Endothelial cell of umbilical vein (primary cell): ENCODE results near the gene TMEM273. TPM values are rescaled to one million over a fixed set of nuclear protein-coding genes. Genes with fewer than 3 reads are reported as not detected.

Source experiments
- BruUV-seq: library from RNA; stranded (reverse); fragments of 400-500 nt; replicated peaks from 2 replicates; lab custom pipeline; 2021; lab: Mats Ljungman, UMichigan
- CTCF ChIA-PET: fragments of 300-600, 350-600 bp; sonication (Branson Sonifier 250); formaldehyde crosslinking; loops from one replicate; lab custom pipeline; 2021; ENCODE audit warnings: antibody characterized with exemption, inconsistent platforms; lab: Charles Lee
- POLR2A ChIA-PET: fragments of 300-600, 350-600 bp; sonication (Branson Sonifier 250); formaldehyde crosslinking; loops from one replicate; lab custom pipeline; 2021; ENCODE audit warnings: antibody characterized with exemption, inconsistent platforms; lab: Charles Lee
- DNase-seq: peaks from one replicate; pipeline ENCODE4 v3.0.0-alpha.2; 2011; ENCODE audit warnings: low read depth, low spot score
- FAIRE-seq: peaks from 2 replicates; lab custom pipeline; 2011; peaks lifted over from hg19 to GRCh38; lab: Jason Lieb, UNC
- H2AFZ ChIP-seq: 2 replicates; pipeline ENCODE4 v1.6.0; 2012; ENCODE audit warnings: low read depth, low read length, control low read depth, inconsistent platforms
- H3K27ac ChIP-seq: 2 replicates; pipeline ENCODE4 v1.5.1; 2011; ENCODE audit warnings: low read depth, mild to moderate bottlenecking, control low read depth, low read length, moderate library complexity; ENCODE audit not compliant: insufficient read depth
- H3K27me3 ChIP-seq, 2 experiments: 2 replicates each; pipeline versions ENCODE4 v1.6.0 to v1.6.1; 2011; ENCODE audit warnings: low read length in 2 of 2, mixed read lengths in 1 of 2; ENCODE audit not compliant: control insufficient read depth in 2 of 2, insufficient read depth in 2 of 2
- H3K36me3 ChIP-seq, 2 experiments: 2 replicates in 1 of 2; 3 replicates in 1 of 2; pipeline ENCODE4 v1.5.1; 2011; ENCODE audit warnings: low read length in 2 of 2, mild to moderate bottlenecking in 1 of 2, moderate library complexity in 1 of 2; ENCODE audit not compliant: control insufficient read depth in 2 of 2, insufficient read depth in 2 of 2; ENCODE audit errors: extremely low read depth in 1 of 2
- H3K4me1 ChIP-seq: 3 replicates; pipeline ENCODE4 v1.5.1; 2011; ENCODE audit warnings: mild to moderate bottlenecking, low read length; ENCODE audit not compliant: control insufficient read depth, insufficient read depth; ENCODE audit errors: extremely low read depth
- H3K4me2 ChIP-seq: 2 replicates; pipeline ENCODE4 v1.6.1; 2011; ENCODE audit warnings: low read length, control low read depth, mixed read lengths; ENCODE audit not compliant: insufficient read depth
- H3K4me3 ChIP-seq, 3 experiments: fragments of 200-600 bp in 1 of 3; sonication (generic), shearing (Covaris generic) in 1 of 3; replicated peaks in 1 of 3; 2 replicates each; pipeline ENCODE4 v1.5.1; 2011 to 2016; ENCODE audit warnings: control low read depth in 3 of 3, low read length in 3 of 3, mild to moderate bottlenecking in 2 of 3, inconsistent platforms in 1 of 3, low read depth in 1 of 3, moderate library complexity in 1 of 3; ENCODE audit not compliant: insufficient read depth in 1 of 3
- H3K79me2 ChIP-seq: 2 replicates; pipeline ENCODE4 v1.6.0; 2012; ENCODE audit warnings: low read length, inconsistent platforms; ENCODE audit not compliant: control insufficient read depth, insufficient read depth
- H3K9ac ChIP-seq: replicated peaks from 2 replicates; pipeline ENCODE3; 2011; ENCODE audit warnings: low read length, control low read depth; ENCODE audit not compliant: insufficient read depth; ENCODE audit errors: extremely low read depth
- H3K9me1 ChIP-seq: replicated peaks from 3 replicates; pipeline ENCODE4 v1.6.0; 2011; ENCODE audit warnings: mild to moderate bottlenecking, low read length; ENCODE audit not compliant: control insufficient read depth, insufficient read depth; ENCODE audit errors: extremely low read depth
- H3K9me3 ChIP-seq: replicated peaks from 2 replicates; pipeline ENCODE4 v1.5.1; 2012; ENCODE audit warnings: low read length, inconsistent platforms; ENCODE audit not compliant: control insufficient read depth, insufficient read depth
- H4K20me1 ChIP-seq: replicated peaks from 2 replicates; pipeline ENCODE3; 2011; ENCODE audit warnings: mild to moderate bottlenecking, low read length; ENCODE audit not compliant: control insufficient read depth, insufficient read depth; ENCODE audit errors: extremely low read depth
- CTCF ChIP-seq, 2 donors: IDR thresholded peaks; 1 replicate in 1 of 2; 2 replicates in 1 of 2; pipeline ENCODE4 v1.5.1; 2011; ENCODE audit warnings: low read length in 2 of 2, mild to moderate bottlenecking in 2 of 2, moderate library complexity in 2 of 2, control low read depth in 1 of 2, inconsistent platforms in 1 of 2, low read depth in 1 of 2; ENCODE audit not compliant: insufficient read depth in 1 of 2; ENCODE audit errors: extremely low read depth in 1 of 2
- EZH2 ChIP-seq: IDR thresholded peaks from 2 replicates; pipeline ENCODE4 v1.6.1; 2012; ENCODE audit warnings: borderline replicate concordance, low read depth, mild to moderate bottlenecking, moderate library complexity, low read length, inconsistent platforms; ENCODE audit not compliant: severe bottlenecking
- FOS ChIP-seq: IDR thresholded peaks from 2 replicates; pipeline ENCODE4 v1.6.1; 2011; ENCODE audit warnings: mild to moderate bottlenecking, low read length, moderate library complexity, borderline replicate concordance; ENCODE audit not compliant: insufficient read depth
- GATA2 ChIP-seq: IDR thresholded peaks from 2 replicates; pipeline ENCODE4 v1.7.0; 2011; ENCODE audit warnings: low read depth, mild to moderate bottlenecking, moderate library complexity, mixed read lengths, low read length; ENCODE audit not compliant: insufficient read length, insufficient read depth
- JUN ChIP-seq: IDR thresholded peaks from 2 replicates; pipeline ENCODE4 v1.6.1; 2011; ENCODE audit warnings: borderline replicate concordance, low read depth; ENCODE audit not compliant: insufficient read length, insufficient read depth
- MAX ChIP-seq: IDR thresholded peaks from 2 replicates; pipeline ENCODE4 v1.6.1; 2011; ENCODE audit not compliant: insufficient read depth, insufficient read length
- MYC ChIP-seq: IDR thresholded peaks from one replicate; pipeline ENCODE4 v1.6.1; 2011; ENCODE audit warnings: mild to moderate bottlenecking, low read depth, low read length
- POLR2A ChIP-seq: IDR thresholded peaks from 2 replicates; pipeline ENCODE4 v1.6.1; 2012; ENCODE audit warnings: low read depth, mild to moderate bottlenecking, control low read depth, low read length
- POLR2AphosphoS5 ChIP-seq: IDR thresholded peaks from 2 replicates; pipeline ENCODE4 v1.6.1; 2012; ENCODE audit warnings: low read depth, mild to moderate bottlenecking, control low read depth, low read length, moderate library complexity; ENCODE audit not compliant: insufficient read depth
- dilution Hi-C: fragments of 300-500 bp; cut with MboI; formaldehyde crosslinking; loops from one replicate; pipeline ENCODE4 v1.15.0; 2019; ENCODE audit warnings: low sequenced_read_pairs; ENCODE audit not compliant: extremely low pct_ligation_motif_present
- intact Hi-C: fragments of 100-400 bp; cut with micrococcal nuclease; formaldehyde crosslinking; loops from one replicate; pipeline ENCODE4 v1.10.0; 2022
- polyA plus RNA-seq, 4 experiments: library from polyadenylated mRNA; depleted of rRNA in 3 of 4; stranded (reverse) in 3 of 4; unstranded in 1 of 4; fragments of >200 nt; gene quantifications; 2 replicates each; pipeline versions ENCODE4 v1.2.1 to v1.2.3, GENCODE V29; 2011 to 2012; ENCODE audit warnings: missing spikeins in 1 of 4
- total RNA-seq: library from RNA; stranded (reverse); gene quantifications from 2 replicates; pipeline ENCODE4 v1.2.3, GENCODE V29; 2021

TMEM273 gene
- total and polyA plus RNA-seq, 2 donors (not counting 3 experiments of a cell fraction or from before 2014, with no cell fraction given) = 1.9 to 3.7 TPM

GRCh38 chr10:49235392-49235791 is 47.2 kb upstream of the TMEM273 start:
- H3K27me3 ChIP-seq = peaks cover 0 to 3% of the 10 kb centered on the region in 2 experiments
- no TSS peak for BruUV-seq
- no peak overlapping the region for H3K9ac ChIP-seq
- no peaks in the 10 kb centered on the region for H4K20me1 ChIP-seq
- TF ChIP-seq POLR2AphosphoS5 (no peak), JUN (no peak), POLR2A (no peak), GATA2 (no peak), MAX (no peak), MYC (no peak), FOS (no peak), CTCF (IDR thresholded peaks at IDR 0.05; ENCODE audit: extremely low read depth in 1 of 2, insufficient read depth in 1 of 2, low read depth in 1 of 2, low read length in 2 of 2) (no peak), EZH2 (no peak)
- intact Hi-C loops = no loop called here
- POLR2A ChIA-PET = no interaction called here
- no peak overlapping the region for H2AFZ ChIP-seq
- FAIRE-seq (no peak), DNase-seq (no peak)
- H3K9me3 ChIP-seq = no peaks in the 10 kb centered on the region
- H3K4me1 ChIP-seq = no peaks in the 10 kb centered on the region
- CTCF ChIA-PET = no interaction called here
- H3K27ac ChIP-seq = no peak overlapping the region
- H3K36me3 ChIP-seq = no peaks in the 10 kb centered on the region
- no peaks in the 10 kb centered on the region for H3K79me2 ChIP-seq
- no peak overlapping the region for H3K4me3 ChIP-seq
- no peak overlapping the region for H3K4me2 ChIP-seq
- dilution Hi-C loops = no loop called here
- H3K9me1 ChIP-seq = no peaks in the 10 kb centered on the region
